ENCODE data around the gene C5orf34.
"Not testable (repeated sequence)": the region's sequence is repeated elsewhere in the genome, so short reads cannot be mapped to it uniquely, and the experiment has no call there.

C5orf34 gene, protein sequence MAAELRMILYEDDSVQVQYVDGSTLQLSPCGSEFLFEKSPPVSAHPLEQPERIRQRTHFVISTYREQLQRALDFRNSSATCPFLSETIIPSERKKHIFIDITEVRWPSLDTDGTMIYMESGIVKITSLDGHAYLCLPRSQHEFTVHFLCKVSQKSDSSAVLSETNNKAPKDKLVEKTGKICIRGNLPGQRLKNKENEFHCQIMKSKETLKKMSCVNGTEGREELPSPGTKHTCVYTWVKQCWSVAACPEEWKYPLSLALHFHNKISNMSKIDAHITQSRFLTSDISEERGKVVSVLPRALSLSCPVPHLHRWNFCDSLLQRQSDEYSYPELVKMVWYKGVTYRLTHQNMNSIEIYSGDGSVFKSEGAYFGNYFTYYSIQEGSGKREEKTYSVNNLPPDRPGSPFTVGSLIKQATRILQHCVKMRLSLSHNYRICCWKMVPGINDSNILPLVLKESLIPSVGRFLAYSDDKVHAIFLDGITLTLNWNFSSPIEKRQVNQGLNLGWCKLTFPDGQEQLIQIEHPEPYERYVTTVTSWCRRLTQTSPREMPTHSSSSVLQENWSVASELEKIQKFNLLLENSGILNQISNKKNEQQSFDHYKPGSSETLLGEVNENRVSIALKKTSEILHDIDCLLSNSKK

GRCh38 chr5:43514816-43515677 lies at the start of gene C5orf34:
TSS of gene C5orf34 (minus strand) at chr5:43515148. CDS start at chr5:43509339, 5,809 bp downstream.
- DNase-seq, result peak; percentile 90

DNA sequence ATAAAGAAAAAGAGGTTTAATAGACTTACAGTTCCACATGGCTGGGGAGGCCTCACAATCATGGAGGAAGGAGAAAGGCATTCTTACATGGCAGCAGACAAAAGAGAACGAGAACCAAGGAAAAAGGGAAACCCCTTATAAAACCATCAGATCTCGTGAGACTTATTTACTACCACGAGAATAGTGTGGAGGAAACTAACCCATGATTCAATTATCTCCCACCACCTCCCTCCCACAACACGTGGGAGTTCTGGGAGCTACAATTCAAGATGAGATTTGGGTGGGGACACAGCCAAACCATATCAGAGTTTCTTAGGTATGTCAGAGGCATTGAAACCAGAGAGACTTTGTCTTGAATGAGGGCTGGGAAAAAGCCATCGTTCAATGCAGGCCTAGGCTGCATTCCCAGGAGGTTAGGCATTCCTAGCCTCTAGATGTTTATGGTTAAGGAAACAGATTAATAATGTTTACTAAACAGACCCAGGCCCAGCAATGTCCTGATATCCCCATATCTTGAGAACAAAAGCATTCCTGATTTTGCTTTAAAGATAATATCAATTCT lies 49.4 kb upstream of the C5orf34 start:
- no peak for DNase-seq

DNA sequence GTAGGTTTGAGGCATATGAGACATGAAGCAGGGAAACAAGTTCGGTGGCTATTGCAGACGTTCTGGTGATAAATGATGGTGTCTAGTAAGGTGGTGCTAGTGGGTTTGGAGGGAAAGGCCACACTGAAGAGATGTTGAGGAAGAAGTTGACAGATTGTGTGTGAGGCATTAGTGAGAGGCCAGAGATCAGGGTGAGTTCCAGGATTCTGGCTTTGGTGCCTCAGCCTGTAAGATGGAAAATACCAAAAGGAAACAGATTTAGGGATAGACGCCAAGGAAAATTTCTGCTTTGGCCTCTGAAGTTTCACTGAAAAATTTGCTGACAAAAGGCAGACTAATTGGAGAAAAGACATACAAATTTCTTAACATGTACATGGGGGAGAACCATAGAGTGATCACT lies 48.4 kb upstream of the C5orf34 start:
- DNase-seq, result no peak

- no peak for DNase-seq
Measured at GRCh38 chr5:43561356-43561755, 46.4 kb upstream of the C5orf34 start.

DNA sequence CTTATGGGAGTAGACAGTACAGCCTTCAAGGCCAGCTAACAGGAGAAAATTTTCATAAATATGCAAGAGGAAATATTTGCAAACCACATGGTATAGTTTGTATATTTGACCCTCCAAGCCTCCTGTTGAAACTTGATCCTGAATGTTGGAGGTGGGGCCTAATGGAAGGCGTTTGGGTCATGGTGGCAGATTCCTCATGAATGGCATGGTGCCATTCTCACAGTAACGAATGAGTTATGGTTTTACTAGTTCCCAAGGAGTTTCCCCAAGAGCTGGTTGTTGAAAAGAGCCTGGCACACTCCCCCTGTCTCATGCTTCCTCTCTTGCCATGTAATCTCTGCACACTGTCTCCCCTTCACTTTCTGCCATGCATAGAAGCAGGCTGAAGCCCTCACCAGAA lies 45.2 kb upstream of the C5orf34 start:
- no peak for DNase-seq

- DNase-seq, result peak; percentile 71
Measured at GRCh38 chr5:43556857-43557542, 42.1 kb upstream of the C5orf34 start, which contains the start of gene PAIP1. TSS of gene PAIP1 (minus strand) at chr5:43557077. CDS start at chr5:43556846, 231 bp downstream.

- not testable (repeated sequence) for DNase-seq
Measured at GRCh38 chr5:43556607-43556856, 41.6 kb upstream of the C5orf34 start.

DNA sequence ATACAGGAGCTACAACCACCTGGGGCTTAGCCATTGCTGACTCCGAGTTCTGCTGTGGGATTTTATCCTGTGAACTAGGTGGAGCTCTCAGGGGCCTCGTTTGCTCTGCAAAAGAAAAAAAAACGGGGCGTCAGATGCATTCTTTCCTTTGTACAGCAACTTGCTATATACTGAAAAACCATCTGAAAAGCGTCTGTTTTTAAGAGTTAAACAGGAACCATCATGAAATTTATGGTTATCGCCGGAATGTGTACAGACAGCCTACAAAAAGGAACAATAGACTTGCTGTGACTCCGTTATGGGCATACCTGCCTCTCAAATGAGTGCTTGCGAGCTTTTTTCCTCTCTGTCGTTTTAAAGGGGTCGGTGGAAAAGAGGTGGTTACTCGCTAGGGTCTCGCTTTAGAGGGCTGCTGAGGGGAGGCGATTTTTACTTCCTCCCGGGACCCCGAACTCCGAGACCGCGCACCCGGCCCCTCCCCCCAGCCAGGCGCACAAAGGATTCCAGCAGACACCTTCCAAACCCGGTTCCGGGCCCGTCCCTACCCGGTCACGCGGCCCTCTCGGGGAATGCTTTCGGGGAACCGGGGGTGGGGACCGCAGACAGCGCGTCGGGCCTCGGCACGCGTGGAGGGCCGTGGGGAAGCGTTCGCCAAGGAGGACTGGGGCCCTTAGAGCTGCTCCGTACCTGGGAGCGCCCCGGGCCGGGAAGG lies 41.1 kb upstream of the C5orf34 start:
- DNase-seq, result peak; percentile 30

DNA sequence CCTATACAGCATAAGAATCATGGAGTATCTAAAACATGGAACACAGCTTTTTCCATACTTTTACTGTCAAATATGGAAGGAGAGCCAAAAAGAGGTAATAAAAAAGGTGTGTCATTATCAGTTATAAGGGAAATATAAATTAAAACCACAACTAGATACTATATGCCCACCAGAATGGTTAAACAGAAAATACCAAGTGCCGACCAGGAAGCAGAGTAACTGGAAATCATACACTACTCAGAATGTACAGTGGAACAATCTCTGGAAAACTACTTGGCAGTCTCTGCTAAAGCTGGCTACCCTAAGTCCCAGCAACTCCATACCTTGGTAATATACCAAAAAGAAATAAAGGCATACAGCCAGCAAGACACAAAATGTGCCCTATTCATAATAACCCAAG lies 39.5 kb upstream of the C5orf34 start:
- no peak for DNase-seq

- DNase-seq, result no peak
Measured at GRCh38 chr5:43553381-43553780, 38.4 kb upstream of the C5orf34 start.

- DNase-seq, result no peak
Measured at GRCh38 chr5:43551731-43552130, 36.8 kb upstream of the C5orf34 start.

- DNase-seq, result not testable (repeated sequence)
Measured at GRCh38 chr5:43549272-43549671, 34.3 kb upstream of the C5orf34 start.

DNA sequence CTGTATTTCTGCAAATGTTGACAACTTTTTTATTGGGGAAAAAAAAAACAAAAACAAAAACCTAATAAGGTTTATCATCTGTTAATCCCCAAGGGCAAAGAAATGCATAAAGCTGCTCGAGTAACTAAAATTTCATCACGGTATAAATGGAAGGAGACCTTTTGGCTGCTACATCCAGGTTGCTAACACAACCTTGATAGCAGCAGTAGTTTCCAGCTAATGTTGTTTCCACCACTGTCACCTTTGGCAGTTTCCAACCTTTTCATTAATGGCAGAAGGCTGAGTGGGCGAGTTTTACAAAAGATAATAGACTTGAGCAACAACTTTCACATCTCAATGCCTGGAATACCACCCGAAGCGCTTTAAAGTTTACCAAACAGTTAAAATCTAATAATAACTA lies 33.4 kb upstream of the C5orf34 start:
- DNase-seq, result no peak

DNA sequence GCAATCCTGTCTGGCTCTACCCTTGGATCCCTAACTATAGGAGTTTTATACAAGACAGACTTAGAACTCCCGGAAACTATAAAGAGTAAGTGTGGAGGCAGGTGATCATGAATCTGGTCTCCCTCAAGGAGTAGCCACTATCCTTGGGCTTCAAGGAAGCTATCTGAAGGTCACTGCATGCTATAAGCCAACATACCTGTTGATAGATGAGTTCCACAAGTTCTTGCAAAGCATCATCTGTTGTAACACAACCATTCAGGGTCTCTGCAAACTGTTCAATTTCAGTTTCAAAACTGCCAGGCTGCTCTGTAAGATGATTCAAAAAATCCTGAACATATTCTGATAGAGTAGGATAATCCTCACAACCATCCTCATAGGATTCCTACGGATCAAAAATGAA lies 32.6 kb upstream of the C5orf34 start:
- no peak for DNase-seq

- peak; percentile 15 for DNase-seq
Measured at GRCh38 chr5:43543434-43543833, 28.5 kb upstream of the C5orf34 start.

DNA sequence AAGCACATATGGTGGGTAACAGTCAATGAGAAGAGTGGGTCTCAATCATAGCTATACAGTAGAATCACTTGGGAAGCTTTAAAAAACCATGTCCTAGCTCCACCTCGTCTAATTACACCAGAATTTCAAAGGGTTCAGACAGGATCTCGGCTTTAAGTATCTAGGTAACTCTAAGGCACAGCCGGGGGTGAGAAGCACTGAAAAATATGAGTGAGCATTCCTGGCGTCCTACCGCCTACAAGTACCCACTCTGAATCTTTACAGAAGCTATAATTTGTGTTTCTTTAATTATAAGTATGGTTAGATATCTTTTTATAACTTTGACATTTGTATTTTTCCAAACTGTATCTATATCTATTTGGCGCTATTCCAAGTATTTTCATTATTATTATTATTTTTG lies 25.8 kb upstream of the C5orf34 start:
- DNase-seq, result no peak

GRCh38 chr5:43536972-43537371 lies 22.0 kb upstream of the C5orf34 start:
- DNase-seq, result no peak

GRCh38 chr5:43533646-43534045 lies 18.7 kb upstream of the C5orf34 start:
- DNase-seq, result no peak

DNA sequence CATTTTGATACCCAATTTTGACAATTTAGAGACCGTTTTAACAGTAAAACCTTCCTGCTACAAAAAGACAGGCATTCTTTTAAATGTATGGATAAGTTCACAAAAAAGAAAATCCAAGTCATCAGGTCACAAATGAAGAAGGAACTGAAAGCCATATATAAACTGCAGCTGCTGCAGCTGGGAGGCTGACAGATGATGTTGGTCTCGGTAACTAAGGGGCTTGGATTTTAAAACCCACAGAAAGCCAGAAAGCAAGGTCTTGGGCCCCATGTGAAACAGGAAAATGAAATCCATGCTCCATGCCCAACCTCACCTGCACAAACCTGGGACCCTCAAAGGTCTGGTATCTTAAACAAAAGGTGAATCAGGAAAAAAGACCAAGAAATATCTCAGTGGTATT lies 15.7 kb upstream of the C5orf34 start:
- DNase-seq, result no peak

GRCh38 chr5:43523662-43524072 lies 8.7 kb upstream of the C5orf34 start:
- DNase-seq, result no peak

DNA sequence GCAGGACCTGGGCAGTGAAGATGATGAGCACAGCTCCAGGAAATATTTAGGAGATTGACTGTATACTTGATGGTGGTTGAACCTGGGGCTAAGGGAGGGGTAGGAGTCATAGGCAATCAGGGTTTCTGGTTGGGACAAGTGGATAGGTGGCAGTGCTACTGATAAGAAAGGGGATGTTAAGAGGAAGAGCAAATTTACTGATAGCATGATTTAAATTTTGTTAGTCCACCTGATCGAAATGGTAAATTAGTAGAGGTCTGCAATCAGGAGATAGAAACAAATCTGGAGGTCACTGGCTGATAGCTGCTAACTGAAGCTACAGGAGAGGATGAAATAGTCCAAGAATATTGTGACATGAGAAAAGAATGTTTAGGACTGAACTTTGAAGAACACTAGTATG lies 5.7 kb upstream of the C5orf34 start:
- no peak for DNase-seq

DNA sequence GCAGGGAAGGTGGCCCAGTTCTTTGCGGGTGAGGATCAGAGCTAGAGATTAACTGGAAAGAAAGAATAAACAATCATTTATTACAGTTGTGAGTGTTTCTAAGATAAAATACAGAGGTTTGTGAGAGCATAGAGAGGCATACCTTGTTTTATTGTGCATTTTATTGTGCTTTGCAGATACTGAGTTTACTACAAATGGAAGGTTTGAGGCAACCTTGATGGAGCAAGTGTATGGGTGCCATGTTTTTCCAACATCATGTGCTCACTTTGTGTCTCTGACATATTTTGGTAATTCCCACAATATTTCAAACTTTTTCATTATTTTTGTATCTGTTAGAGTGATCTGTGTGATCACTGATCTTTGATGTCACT lies 715 bp upstream of the C5orf34 start:
- DNase-seq, result no peak

All from kidney glomerular epithelial cell (primary cell).